Aorta (tissue), 5 donors: Measurements from ENCODE around the gene MISFA. TPM values are rescaled to one million over a fixed set of nuclear protein-coding genes. Genes with fewer than 3 reads are reported as not detected.

ENCODE experiments used
- ATAC-seq: fragments of 200-7000 bp; cut with Tn5 transposase; one replicate; pipeline ENCODE4 v1.9.1; 2022; ENCODE audit warnings: moderate library complexity; ENCODE audit not compliant: low FRiP score
- DNase-seq, 2 donors: peaks; one replicate each; pipeline ENCODE4 v3.0.0-alpha.2; 2020
- H3K27ac ChIP-seq, 2 donors: one replicate each; pipeline ENCODE4 v1.5.1; 2013; ENCODE audit warnings: low read length in 2 of 2, mild to moderate bottlenecking in 2 of 2, moderate library complexity in 2 of 2, control low read depth in 1 of 2, inconsistent platforms in 1 of 2, low read depth in 1 of 2
- H3K27me3 ChIP-seq, 2 donors: one replicate each; pipeline ENCODE4 v1.6.1; 2013; ENCODE audit warnings: control low read depth in 1 of 2, low read length in 1 of 2, mild to moderate bottlenecking in 1 of 2, moderate library complexity in 1 of 2; ENCODE audit not compliant: insufficient read depth in 2 of 2, control insufficient read depth in 1 of 2
- H3K36me3 ChIP-seq, 2 donors: one replicate each; pipeline ENCODE4 v1.6.1; 2013; ENCODE audit warnings: control low read depth in 1 of 2, low read length in 1 of 2, mild to moderate bottlenecking in 1 of 2; ENCODE audit not compliant: insufficient read depth in 2 of 2, control insufficient read depth in 1 of 2
- H3K4me1 ChIP-seq, 2 donors: one replicate each; pipeline ENCODE4 v1.6.1; 2013; ENCODE audit warnings: low read length in 2 of 2, control low read depth in 1 of 2, mild to moderate bottlenecking in 1 of 2, moderate library complexity in 1 of 2; ENCODE audit not compliant: insufficient read depth in 2 of 2, control insufficient read depth in 1 of 2
- H3K4me3 ChIP-seq, 2 donors: one replicate each; pipeline ENCODE4 v1.5.1; 2013; ENCODE audit warnings: low read length in 2 of 2, control low read depth in 1 of 2, mild to moderate bottlenecking in 1 of 2
- H3K9me3 ChIP-seq: one replicate; pipeline ENCODE4 v1.6.1; 2013; ENCODE audit warnings: mild to moderate bottlenecking, low read length; ENCODE audit not compliant: control insufficient read depth
- WGBS, 2 donors: extraction: QIAGEN DNeasy Blood & Tissue Kit; methylation state at CpG; one replicate each; pipeline ENCODE4 v1.1.7; 2013; 5-methylcytosine and 5-hydroxymethylcytosine counted together
- intact Hi-C, 2 donors: fragments of 100-400 bp; cut with DNase I; formaldehyde crosslinking; loops; one replicate each; pipeline versions ENCODE4 v1.14.2 to v1.15.0; 2022
- long read RNA-seq, 2 donors: library from polyadenylated mRNA; unstranded; transcript quantifications; one replicate each; pipeline ENCODE4 v2.0.0, GENCODE V29; 2020 to 2021
- polyA plus RNA-seq, 2 donors: library from polyadenylated mRNA; stranded (reverse); fragments of 200-250 nt; gene quantifications; one replicate each; pipeline ENCODE4 v1.2.3, GENCODE V29; 2013
- total RNA-seq, 2 donors: library from RNA; stranded (reverse); fragmentation: NEBNext Ultra II Directional; extraction: Animal tissue kit (Norgen Biotek cat#: 25700); gene quantifications; one replicate each; pipeline ENCODE4 v1.2.1, GENCODE V29; 2021
- donor health status: healthy with polysubstance abuse.
- donor health status: Bipolar disorder and iron deficiency.
- donor health status: DM: no; HTN: no; CAD: no.
- donor health status: DM: no; HTN: no; CAD: no.
- donor health status: DM: yes; HTN: yes; CAD: no.

Gene MISFA
- total RNA-seq, result 1 to 10 TPM; 1.8 to 6.6 TPM
- polyA plus RNA-seq, result under 1 TPM in 1 of 2 donors, not detected in 1; 0.95 TPM
- long read RNA-seq, donor 1, partial matches to known transcripts, result 0 of 4 reads
- long read RNA-seq, donor 1, other reads (novel, unspliced or antisense), result 4 of 4 reads
- long read RNA-seq, donor 2, partial matches to known transcripts, result 0 of 1 reads
- long read RNA-seq, donor 2, other reads (novel, unspliced or antisense), result 1 of 1 reads

GRCh38 chr11:18599739-18600230 lies at the start of gene MISFA:
TSS of gene MISFA (plus strand) at chr11:18599789. CDS start at chr11:18599929, 140 bp downstream.
- Histone ChIP-seq H3K9me3 (no peaks in the 10 kb centered on the region), H3K36me3 (peaks cover 0 to 2% of the 10 kb centered on the region in 2 donors), H3K4me3 (no peak within 1 kb of the TSS), H3K4me1 (no peaks in the 10 kb centered on the region), H3K27ac (no peak within 1 kb of the TSS), H3K27me3 (no peaks in the 10 kb centered on the region)
- intact Hi-C loops, result no loop called here
- WGBS, 2 donors, result 80 to 83% methylated on average over 7 of the region's 7 CpGs
- ATAC-seq (no peak), DNase-seq (no peak)

- H3K27ac ChIP-seq, result no peak overlapping the region
- 57 to 68% methylated on average over 2 of the region's 2 CpGs for WGBS, 2 donors
- intact Hi-C loops, result no loop called here
- ATAC-seq, result no peak
- no peaks in the 10 kb centered on the region for H3K27me3 ChIP-seq
- H3K9me3 ChIP-seq, result no peaks in the 10 kb centered on the region
- H3K36me3 ChIP-seq, result peaks cover 0 to 1% of the 10 kb centered on the region in 2 donors
- H3K4me1 ChIP-seq, result no peaks in the 10 kb centered on the region
- no peak overlapping the region for H3K4me3 ChIP-seq
- no peak for DNase-seq
Observed at GRCh38 chr11:18563090-18563730, 36.4 kb upstream of the MISFA start.

GRCh38 chr11:18564149-18564548 lies 35.4 kb upstream of the MISFA start:
- ATAC-seq (no peak), DNase-seq (no peak)
- Histone ChIP-seq H3K4me3 (no peak overlapping the region), H3K27ac (no peak overlapping the region), H3K27me3 (no peaks in the 10 kb centered on the region), H3K36me3 (no peaks in the 10 kb centered on the region), H3K4me1 (no peaks in the 10 kb centered on the region), H3K9me3 (no peaks in the 10 kb centered on the region)
- intact Hi-C loops, result no loop called here

- no peaks in the 10 kb centered on the region for H3K9me3 ChIP-seq
- no peak overlapping the region for H3K4me3 ChIP-seq
- no peaks in the 10 kb centered on the region for H3K36me3 ChIP-seq
- DNase-seq (no peak), ATAC-seq (no peak)
- no peak overlapping the region for H3K27ac ChIP-seq
- no peaks in the 10 kb centered on the region for H3K4me1 ChIP-seq
- no peaks in the 10 kb centered on the region for H3K27me3 ChIP-seq
- intact Hi-C loops, result no loop called here
Observed at GRCh38 chr11:18566406-18566805, 33.2 kb upstream of the MISFA start.

GRCh38 chr11:18567081-18567480 lies 32.5 kb upstream of the MISFA start:
- DNase-seq, result no peak
- no peaks in the 10 kb centered on the region for H3K4me1 ChIP-seq
- no peak overlapping the region for H3K27ac ChIP-seq
- no peak for ATAC-seq
- no peaks in the 10 kb centered on the region for H3K27me3 ChIP-seq
- whole genome bisulfite sequencing, 2 donors, result 89 to 96% methylated on average over 3 of the region's 3 CpGs
- intact Hi-C loops, result no loop called here
- no peak overlapping the region for H3K4me3 ChIP-seq
- no peaks in the 10 kb centered on the region for H3K9me3 ChIP-seq
- no peaks in the 10 kb centered on the region for H3K36me3 ChIP-seq

- H3K9me3 ChIP-seq, result no peaks in the 10 kb centered on the region
- H3K36me3 ChIP-seq, result peaks cover 2 to 4% of the 10 kb centered on the region in 2 donors
- no peaks in the 10 kb centered on the region for H3K4me1 ChIP-seq
- H3K27me3 ChIP-seq, result no peaks in the 10 kb centered on the region
- intact Hi-C loops, result no loop called here
- H3K4me3 ChIP-seq, result no peak overlapping the region
- ATAC-seq (no peak), DNase-seq (no peak)
- WGBS, 2 donors, result 63 to 64% methylated on average over 1 of the region's 1 CpG
- no peak overlapping the region for H3K27ac ChIP-seq
Observed at GRCh38 chr11:18575361-18575760, 24.2 kb upstream of the MISFA start.

GRCh38 chr11:18578975-18579598 lies 20.5 kb upstream of the MISFA start:
- Histone ChIP-seq H3K9me3 (no peaks in the 10 kb centered on the region), H3K27ac (no peak overlapping the region), H3K36me3 (peaks cover 0 to 2% of the 10 kb centered on the region in 2 donors), H3K4me1 (no peaks in the 10 kb centered on the region), H3K4me3 (no peak overlapping the region), H3K27me3 (no peaks in the 10 kb centered on the region)
- intact Hi-C loops, result no loop called here
- ATAC-seq, result no peak
- 89 to 90% methylated on average over 14 of the region's 14 CpGs for WGBS, 2 donors
- DNase-seq, result no peak

- Histone ChIP-seq H3K27me3 (no peaks in the 10 kb centered on the region), H3K36me3 (peaks cover 0 to 2% of the 10 kb centered on the region in 2 donors), H3K9me3 (no peaks in the 10 kb centered on the region), H3K4me3 (no peak overlapping the region), H3K27ac (no peak overlapping the region), H3K4me1 (no peaks in the 10 kb centered on the region)
- ATAC-seq (no peak), DNase-seq (no peak)
- 78 to 87% methylated on average over 2 of the region's 2 CpGs for WGBS, 2 donors
- intact Hi-C loops, result no loop called here
Observed at GRCh38 chr11:18580113-18580766, 19.3 kb upstream of the MISFA start.
